GM12872 (cell line): ENCODE results near the gene DDRGK1.

ENCODE experiments used
- TF ChIP-seq, protein P1 (sequence below): IDR thresholded peaks from 3 replicates; pipeline ENCODE4 v1.5.1; 2011; ENCODE audit warnings: low read depth, mild to moderate bottlenecking, low read length, moderate library complexity; ENCODE audit not compliant: insufficient read depth

The DDRGK1 gene

DNA sequence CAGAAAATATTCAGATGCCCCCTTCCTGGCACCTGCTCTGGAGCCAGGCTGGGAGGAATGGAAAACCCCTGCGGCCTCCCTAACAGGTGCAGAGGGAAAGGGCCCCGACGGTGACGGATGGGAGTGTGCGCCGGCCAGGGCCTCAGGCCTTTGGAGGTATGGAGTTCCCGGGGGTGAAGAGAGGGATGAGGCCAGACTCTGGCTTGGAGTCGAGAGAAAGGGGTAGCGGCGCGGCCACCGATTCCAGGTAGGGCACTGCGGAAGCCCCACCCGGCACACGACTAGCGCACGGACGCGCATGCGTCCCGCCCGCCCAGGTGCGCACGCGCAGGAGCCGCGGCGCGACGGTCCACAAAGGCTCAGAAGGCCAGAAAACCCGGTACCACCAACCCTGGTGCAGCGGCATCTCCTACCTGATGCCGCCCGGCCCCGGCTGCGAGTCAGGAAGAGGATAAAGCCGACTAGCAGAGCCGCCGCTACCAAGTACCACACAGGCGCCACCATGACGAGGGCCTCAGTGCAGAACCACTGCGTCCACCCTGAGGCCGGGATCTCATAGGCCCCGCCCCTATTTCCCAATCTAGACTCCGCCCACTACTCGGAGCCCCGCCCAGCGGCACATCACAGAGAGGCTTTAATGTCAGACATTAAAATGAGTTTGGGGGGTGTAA, at the start of gene DDRGK1:
TSS of gene DDRGK1 (minus strand) at position 559 of the 671 bp plus-strand sequence. CDS start at position 504, 55 bp downstream.
- TF ChIP-seq, protein P1, sequence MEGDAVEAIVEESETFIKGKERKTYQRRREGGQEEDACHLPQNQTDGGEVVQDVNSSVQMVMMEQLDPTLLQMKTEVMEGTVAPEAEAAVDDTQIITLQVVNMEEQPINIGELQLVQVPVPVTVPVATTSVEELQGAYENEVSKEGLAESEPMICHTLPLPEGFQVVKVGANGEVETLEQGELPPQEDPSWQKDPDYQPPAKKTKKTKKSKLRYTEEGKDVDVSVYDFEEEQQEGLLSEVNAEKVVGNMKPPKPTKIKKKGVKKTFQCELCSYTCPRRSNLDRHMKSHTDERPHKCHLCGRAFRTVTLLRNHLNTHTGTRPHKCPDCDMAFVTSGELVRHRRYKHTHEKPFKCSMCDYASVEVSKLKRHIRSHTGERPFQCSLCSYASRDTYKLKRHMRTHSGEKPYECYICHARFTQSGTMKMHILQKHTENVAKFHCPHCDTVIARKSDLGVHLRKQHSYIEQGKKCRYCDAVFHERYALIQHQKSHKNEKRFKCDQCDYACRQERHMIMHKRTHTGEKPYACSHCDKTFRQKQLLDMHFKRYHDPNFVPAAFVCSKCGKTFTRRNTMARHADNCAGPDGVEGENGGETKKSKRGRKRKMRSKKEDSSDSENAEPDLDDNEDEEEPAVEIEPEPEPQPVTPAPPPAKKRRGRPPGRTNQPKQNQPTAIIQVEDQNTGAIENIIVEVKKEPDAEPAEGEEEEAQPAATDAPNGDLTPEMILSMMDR = no peak

DNA sequence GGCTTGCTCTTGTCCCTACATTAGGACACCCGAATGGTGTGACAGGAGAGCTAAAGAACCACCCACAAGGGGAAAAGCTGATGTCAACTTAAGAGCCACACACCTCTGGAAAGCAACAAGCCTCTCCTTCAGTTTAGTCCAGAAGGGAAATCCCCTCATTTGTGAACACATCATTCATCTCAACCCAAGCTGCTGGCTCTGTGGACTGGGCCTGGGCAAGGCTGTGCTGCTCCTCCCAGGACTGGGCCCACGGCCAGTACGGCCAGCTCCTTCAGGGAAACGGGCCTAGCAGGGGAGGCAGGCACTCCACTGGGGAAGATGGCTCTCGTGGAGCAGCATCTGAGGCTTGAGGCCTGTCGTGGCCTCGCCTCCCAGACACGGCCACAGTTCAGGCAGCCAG, 47.3 kb upstream of the DDRGK1 start:
- TF ChIP-seq, protein P1 = no peak

DNA sequence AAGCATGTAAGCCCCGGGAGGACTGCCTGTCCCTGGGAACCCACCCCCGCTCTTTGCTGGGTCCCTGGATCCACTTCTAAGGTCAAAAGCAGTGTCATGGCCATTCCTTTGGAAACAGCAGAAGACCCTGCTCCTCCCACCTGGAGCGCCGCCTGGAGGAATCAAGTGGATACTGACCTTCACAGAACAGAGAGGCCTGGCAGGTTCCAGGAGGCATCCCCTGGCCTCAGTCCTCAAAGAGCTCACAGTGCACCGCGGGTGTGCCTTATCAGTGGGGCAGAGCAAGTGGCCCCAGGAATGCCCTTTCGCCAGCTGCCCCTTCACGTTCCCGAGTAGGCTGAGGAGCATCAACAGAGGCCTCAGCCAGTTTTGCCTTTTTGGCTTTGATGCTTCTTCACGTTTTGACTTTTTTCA, 45.6 kb upstream of the DDRGK1 start:
- TF ChIP-seq, protein P1 = peak; percentile 18; the same call in 1 of the 3 replicates

DNA sequence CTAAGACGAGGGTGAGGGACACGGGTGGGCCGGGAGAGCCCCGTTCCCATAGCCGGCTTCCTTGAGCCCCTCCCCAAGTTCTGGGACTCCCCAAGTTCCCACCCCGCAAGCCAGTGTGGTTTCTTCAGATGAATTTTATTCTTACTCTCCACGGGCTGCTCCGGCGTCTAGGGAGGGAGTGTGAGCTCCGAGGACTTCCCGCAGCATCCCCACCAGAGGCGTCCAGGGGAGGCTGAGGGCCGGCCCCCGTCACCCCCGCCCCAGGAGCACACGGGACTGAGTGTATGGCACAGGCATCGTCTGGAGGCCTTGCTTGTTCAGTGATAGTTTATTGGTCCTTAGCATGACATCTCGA, 44.5 kb upstream of the DDRGK1 start:
- TF ChIP-seq, protein P1 = no peak

DNA sequence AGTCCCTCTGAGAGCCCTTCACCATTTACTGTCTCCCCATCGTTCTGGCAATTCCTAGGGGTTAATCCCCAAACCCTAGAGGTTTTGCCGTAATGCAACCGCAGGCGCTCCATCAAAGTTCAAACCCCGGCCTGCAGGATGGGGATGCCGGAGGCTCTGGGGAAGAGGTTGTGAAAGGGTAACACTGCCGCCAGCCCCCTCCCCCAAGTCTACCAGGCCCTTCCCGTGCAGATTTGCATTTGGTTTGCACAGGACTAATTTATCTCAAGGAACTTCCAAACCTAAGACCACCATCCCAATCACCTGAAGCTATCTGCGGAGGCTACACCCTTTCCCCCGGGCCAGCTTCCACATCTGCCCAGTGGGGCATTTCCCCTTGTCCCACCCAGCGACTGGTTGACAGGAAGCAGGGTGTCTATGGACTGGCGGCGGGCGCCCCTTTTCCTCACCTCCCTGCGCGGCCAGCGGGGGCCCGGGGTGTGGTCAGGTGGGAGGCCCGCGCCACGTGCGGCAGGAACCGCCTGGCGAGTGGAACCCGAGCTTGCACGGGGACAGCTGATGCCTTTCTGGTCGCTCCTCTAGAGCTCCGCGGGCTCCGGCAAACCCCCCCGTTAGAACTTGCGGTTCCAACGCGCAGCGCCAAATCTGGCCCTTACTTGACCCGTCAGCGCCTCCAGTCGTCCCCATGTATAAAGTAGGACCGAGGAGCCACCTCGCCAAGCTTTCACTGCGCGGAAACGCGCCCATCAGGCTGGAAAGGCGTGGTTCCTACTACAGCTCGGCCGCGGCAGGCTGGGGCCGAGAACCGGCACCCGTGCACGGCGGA, 43.9 kb upstream of the DDRGK1 start:
- TF ChIP-seq, protein P1 = no peak

DNA sequence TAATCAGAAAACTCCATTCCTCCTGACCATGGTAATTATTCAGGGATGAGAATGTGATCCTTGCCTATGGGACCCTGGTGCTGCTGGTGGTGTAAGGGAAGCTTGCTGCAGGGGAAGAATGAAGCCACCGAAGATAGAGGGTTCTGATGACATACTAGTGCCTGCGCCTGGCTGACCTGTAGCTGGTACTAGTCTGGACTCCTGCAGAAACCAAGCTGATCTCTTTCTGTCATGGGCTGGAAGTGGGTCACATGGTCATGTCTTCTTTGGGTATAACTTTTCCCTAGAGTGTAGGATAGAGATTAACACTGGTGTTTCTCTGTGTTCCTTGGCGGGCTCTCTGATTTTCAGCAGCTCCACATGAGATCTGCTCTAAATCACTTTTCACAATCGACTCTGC, 43.2 kb upstream of the DDRGK1 start:
- TF ChIP-seq, protein P1 = no peak

DNA sequence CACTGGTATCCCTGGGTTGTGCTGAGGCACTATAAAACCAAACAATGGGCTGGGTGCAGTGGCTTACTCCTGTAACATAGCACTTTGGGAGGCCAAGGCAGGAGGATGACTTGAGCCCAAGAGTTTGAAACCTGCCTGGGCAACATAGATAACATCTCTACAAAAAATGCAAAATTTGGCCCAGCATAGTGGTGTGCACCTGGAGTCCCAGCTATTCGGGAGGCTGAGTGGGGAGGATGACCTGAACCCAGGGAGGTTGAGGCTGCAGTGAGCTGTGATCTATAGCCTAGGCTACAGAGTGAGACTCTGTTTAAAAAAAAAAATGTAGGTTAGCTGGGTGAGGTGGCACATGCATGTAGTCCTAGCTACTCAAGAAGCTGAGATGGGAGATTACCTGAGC, 42.2 kb upstream of the DDRGK1 start:
- TF ChIP-seq, protein P1 = no peak
